Measurements from ENCODE around the gene EBLN2.

The EBLN2 gene

GRCh38 chr3:73108750-73109149 is 47.3 kb downstream of the EBLN2 start:
- DNase-seq, result no peak

DNA sequence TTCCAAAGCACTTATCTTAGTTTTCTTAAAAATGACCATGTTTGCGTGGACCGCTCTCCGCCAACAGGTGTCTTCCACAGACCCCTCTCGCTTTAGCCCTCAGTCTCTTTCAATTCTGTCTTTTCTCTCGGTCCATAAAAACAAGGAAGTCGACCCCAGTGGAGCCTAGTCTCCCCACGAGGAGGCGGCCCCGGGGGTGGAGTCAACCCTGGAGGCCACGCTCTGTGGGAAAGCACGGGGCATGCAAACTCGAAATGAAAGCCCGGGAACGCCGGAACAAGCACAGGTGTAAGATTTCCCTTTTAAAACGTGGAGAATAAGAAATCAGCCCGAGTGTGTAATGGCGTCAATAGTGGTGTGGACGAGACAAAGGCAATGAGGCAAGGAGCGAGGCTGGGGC is 49.1 kb downstream of the EBLN2 start:
- DNase-seq, result no peak
